ENCODE results near the gene CAMTA2.

CAMTA2 gene

GRCh38 chr17:4955091-4955490 is 32.4 kb downstream of the CAMTA2 start:
- CTCF ChIA-PET, result no interaction called here
- TF ChIP-seq SP1 (IDR thresholded peaks at IDR 0.05), result no peak
- no peak for TF ChIP-seq SUZ12 (IDR thresholded peaks at IDR 0.05)
- no peak for TF ChIP-seq ARNT (IDR thresholded peaks at IDR 0.05)
- DNase-seq (ENCODE audit: extremely low spot score), result no peak
- POLR2A ChIA-PET, result interaction anchor here (1.6 to 9.2 kb wide), 3 partner anchors 8 to 15 kb away, joined by 4 to 110 read pairs (median 14); partner anchors contain the start of genes RNF167, SLC25A11 and SPAG7

DNA sequence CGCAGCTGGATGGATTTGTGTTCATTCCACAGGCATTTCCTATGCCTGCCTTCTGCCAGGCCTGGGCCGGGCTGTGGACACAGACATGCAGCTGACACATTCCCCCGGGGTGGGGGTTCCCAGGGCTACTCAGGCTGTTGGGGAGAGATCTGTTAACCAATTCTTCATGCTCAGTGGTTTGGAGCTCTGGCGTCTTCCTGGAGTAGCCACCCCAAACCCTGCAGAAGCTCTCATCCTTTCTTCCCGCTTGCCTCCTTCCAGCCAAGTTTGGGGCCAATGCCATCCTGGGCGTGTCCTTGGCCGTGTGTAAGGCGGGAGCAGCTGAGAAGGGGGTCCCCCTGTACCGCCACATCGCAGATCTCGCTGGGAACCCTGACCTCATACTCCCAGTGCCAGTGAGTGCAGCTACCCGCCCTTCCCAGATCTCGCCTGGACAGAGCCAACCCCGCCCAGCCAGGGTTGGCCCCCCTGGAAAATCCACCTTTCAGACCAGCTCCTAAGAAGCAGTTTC is 34.0 kb downstream of the CAMTA2 start:
- ChIA-PET POLR2A (interaction anchor here (7.2 to 9.2 kb wide), 2 partner anchors 13 to 14 kb away, joined by 101 to 110 read pairs; partner anchors contain the start of genes RNF167, SLC25A11 and SPAG7), CTCF (no interaction called here)
- TF ChIP-seq CTBP1 (IDR thresholded peaks at IDR 0.05; ENCODE audit: borderline replicate concordance) (no peak), ELF4 (IDR thresholded peaks at IDR 0.05) (no peak), BHLHE40 (IDR thresholded peaks at IDR 0.05; ENCODE audit: borderline replicate concordance) (no peak), TARDBP (IDR thresholded peaks at IDR 0.05) (no peak), FOXM1 (IDR thresholded peaks at IDR 0.05; ENCODE audit: borderline replicate concordance) (no peak), HDGF (IDR thresholded peaks at IDR 0.05; ENCODE audit: borderline replicate concordance) (no peak), NFRKB (IDR thresholded peaks at IDR 0.05) (no peak)
- TF ChIP-seq, protein P1, sequence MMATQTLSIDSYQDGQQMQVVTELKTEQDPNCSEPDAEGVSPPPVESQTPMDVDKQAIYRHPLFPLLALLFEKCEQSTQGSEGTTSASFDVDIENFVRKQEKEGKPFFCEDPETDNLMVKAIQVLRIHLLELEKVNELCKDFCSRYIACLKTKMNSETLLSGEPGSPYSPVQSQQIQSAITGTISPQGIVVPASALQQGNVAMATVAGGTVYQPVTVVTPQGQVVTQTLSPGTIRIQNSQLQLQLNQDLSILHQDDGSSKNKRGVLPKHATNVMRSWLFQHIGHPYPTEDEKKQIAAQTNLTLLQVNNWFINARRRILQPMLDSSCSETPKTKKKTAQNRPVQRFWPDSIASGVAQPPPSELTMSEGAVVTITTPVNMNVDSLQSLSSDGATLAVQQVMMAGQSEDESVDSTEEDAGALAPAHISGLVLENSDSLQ (IDR thresholded peaks at IDR 0.05), result no peak
- no peak for DNase-seq (ENCODE audit: extremely low spot score)

GRCh38 chr17:4951486-4951885 is 36.0 kb downstream of the CAMTA2 start:
- no peak for DNase-seq (ENCODE audit: extremely low spot score)
- CTCF ChIA-PET, result interaction anchor here (1.1 to 1.2 kb wide), 2 partner anchors 11 to 42 kb away, joined by 3 read pairs; partner anchors contain the start of gene RNF167
- TF ChIP-seq NFRKB (IDR thresholded peaks at IDR 0.05), result no peak
- no peak for TF ChIP-seq SP1 (IDR thresholded peaks at IDR 0.05)
- TF ChIP-seq, protein P1 (IDR thresholded peaks at IDR 0.05), result no peak
- no peak for TF ChIP-seq LEF1 (IDR thresholded peaks at IDR 0.05; ENCODE audit: borderline replicate concordance)
- no peak for TF ChIP-seq FOXA1 (IDR thresholded peaks at IDR 0.05)
- TF ChIP-seq BHLHE40 (IDR thresholded peaks at IDR 0.05; ENCODE audit: borderline replicate concordance), result no peak
- POLR2A ChIA-PET, result interaction anchor here (1.2 to 9.2 kb wide), 8 partner anchors 10 to 44 kb away, joined by 3 to 110 read pairs (median 4); partner anchors contain the start of genes RNF167, SLC25A11 and SPAG7

DNA sequence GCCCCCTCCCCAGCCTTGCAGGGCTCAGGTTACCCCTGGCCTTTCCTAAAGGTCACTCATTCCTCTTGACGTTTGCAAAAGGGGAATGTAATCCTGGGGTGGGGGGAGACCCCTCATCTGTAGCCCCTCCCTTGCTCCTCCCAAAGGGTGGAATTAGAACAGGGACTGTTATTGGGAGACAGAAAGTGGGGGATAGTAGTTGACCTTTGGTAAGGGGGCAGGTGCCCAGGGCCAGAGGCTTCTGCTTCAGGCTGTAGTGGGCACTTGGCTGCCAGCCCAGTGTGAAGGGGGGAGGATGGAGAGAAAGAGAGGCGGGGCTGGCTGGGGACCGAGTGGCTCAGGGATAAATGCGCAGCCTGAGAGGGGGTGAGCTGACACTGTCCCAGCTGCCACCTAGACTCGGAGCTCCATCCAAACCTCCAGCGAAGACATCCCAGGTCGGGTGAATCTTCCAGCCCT is 36.7 kb downstream of the CAMTA2 start, which contains the start of gene ENO3:
TSS of gene ENO3 (plus strand) at position 374 of the 459 bp plus-strand sequence. CDS start 711 bp downstream, outside the sequence.
- DNase-seq (ENCODE audit: extremely low spot score), result no peak
- CTCF ChIA-PET, result interaction anchor here (1.1 kb wide), 1 partner anchor 42 kb away, joined by 3 read pairs; no protein-coding TSS in a partner anchor
- TF ChIP-seq FOXK2 (IDR thresholded peaks at IDR 0.05) (no peak), ELF4 (IDR thresholded peaks at IDR 0.05) (no peak), LEF1 (IDR thresholded peaks at IDR 0.05; ENCODE audit: borderline replicate concordance) (no peak)
- POLR2A ChIA-PET, result interaction anchor here (1.2 to 9.2 kb wide), 7 partner anchors 11 to 43 kb away, joined by 3 to 110 read pairs (median 3); partner anchors contain the start of genes RNF167, SLC25A11 and SPAG7

- no peak for TF ChIP-seq CTBP1 (IDR thresholded peaks at IDR 0.05; ENCODE audit: borderline replicate concordance)
- TF ChIP-seq HDGF (IDR thresholded peaks at IDR 0.05; ENCODE audit: borderline replicate concordance), result no peak
- no peak for TF ChIP-seq L3MBTL2 (conservative IDR thresholded peaks at IDR 0.05)
- no peak for TF ChIP-seq FOXA1 (IDR thresholded peaks at IDR 0.05)
- ChIA-PET POLR2A (interaction anchor here (1.0 to 9.2 kb wide), 4 partner anchors 11 to 42 kb away, joined by 3 to 110 read pairs (median 52); partner anchors contain the start of genes RNF167, SLC25A11 and SPAG7), CTCF (no interaction called here)
- DNase-seq (ENCODE audit: extremely low spot score), result no peak
Measured at GRCh38 chr17:4950075-4950745, 37.3 kb downstream of the CAMTA2 start.

DNA sequence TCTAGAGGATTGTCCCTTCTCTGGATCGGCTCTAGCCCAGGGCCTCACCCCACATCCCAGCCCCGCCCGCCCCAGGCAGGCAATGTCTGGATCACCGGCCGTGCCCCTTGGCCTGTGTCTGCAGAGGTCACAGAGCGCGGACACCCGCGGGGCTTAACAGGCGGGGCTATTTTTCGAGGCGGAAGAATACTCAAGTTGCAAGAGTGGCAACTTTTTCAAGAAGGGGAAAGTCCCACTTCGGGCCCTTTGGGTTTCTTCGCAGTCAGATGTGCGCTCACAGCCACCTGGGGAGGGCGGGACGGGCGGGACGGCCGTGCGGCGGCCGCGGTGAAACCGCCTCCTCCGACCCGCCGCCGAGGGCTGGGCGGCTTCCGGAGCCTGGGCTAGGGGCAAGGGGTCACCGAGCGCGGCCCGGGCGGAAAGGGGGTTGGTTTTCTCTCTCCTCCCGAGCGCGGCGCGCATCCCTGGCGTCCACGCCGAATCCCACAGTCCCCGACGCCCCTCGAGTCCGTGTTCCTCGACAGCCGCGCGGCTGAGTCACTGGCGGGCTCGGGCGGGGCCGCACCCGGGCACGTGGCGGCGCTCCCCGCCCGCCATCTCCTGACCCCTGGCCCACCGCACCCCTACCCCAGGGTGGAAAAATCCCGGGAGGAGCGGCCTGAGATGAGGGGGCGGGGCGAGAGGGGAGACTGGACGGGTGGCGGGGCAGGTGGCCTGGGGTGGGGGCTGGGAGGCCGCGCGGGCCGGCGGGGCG is 38.0 kb downstream of the CAMTA2 start:
- POLR2A ChIA-PET, result interaction anchor here (0.5 to 9.2 kb wide), 12 partner anchors 8 to 46 kb away, joined by 3 to 110 read pairs (median 4); partner anchors contain the start of genes CAMTA2, RNF167, SLC25A11 and SPAG7
- peak; percentile 86 for TF ChIP-seq L3MBTL2 (conservative IDR thresholded peaks at IDR 0.05)
- no peak for TF ChIP-seq ARNT (IDR thresholded peaks at IDR 0.05)
- CTCF ChIA-PET, result no interaction called here
- peak; percentile 45 for DNase-seq (ENCODE audit: extremely low spot score)

DNA sequence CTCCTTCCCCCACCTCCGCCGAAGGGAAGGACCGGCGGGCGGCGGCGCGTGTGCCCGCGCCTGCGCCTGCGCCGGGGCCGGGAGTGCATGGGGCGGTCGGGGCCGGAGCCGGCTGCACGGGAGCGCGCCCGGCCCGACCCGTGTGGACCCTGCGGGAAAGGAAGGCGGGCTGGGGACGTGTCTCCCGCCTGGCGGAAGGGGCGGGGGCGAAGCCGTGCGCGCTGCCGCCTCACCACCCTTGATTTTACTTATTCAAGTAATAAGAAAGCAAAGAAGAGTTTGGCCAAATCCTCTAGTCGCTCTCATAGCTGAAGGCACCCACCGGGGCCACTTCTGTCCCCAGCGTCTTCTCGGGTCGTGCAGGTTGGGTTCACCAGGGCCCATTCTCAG is 38.5 kb downstream of the CAMTA2 start:
- TF ChIP-seq ELF4 (IDR thresholded peaks at IDR 0.05) (no peak), FOXA1 (IDR thresholded peaks at IDR 0.05) (no peak), ZNF384 (IDR thresholded peaks at IDR 0.05) (no peak), ARNT (IDR thresholded peaks at IDR 0.05) (no peak), L3MBTL2 (conservative IDR thresholded peaks at IDR 0.05) (no peak), SUZ12 (IDR thresholded peaks at IDR 0.05) (no peak), CTBP1 (IDR thresholded peaks at IDR 0.05; ENCODE audit: borderline replicate concordance) (no peak), LEF1 (IDR thresholded peaks at IDR 0.05; ENCODE audit: borderline replicate concordance) (no peak), FOXK2 (IDR thresholded peaks at IDR 0.05) (no peak)
- POLR2A ChIA-PET, result interaction anchor here (0.5 to 7.2 kb wide), 12 partner anchors 9 to 49 kb away, joined by 3 to 101 read pairs (median 4); partner anchors contain the start of genes CAMTA2, INCA1, KIF1C and RNF167
- DNase-seq (ENCODE audit: extremely low spot score), result peak; percentile 83
- CTCF ChIA-PET, result interaction anchor here (0.5 kb wide), 1 partner anchor 788 kb away, joined by 3 read pairs; no protein-coding TSS in a partner anchor

Data from HEK293T (cell line).